Measurements from ENCODE around the gene NELL2. TPM values are rescaled to one million over a fixed set of nuclear protein-coding genes. Genes with fewer than 3 reads are reported as not detected.
A peak's percentile ranks its signal among the peaks of the same experiment; 100 is the strongest.

Gene NELL2
- total RNA-seq, 1 experiment from 2014 or later, result 596 TPM

DNA sequence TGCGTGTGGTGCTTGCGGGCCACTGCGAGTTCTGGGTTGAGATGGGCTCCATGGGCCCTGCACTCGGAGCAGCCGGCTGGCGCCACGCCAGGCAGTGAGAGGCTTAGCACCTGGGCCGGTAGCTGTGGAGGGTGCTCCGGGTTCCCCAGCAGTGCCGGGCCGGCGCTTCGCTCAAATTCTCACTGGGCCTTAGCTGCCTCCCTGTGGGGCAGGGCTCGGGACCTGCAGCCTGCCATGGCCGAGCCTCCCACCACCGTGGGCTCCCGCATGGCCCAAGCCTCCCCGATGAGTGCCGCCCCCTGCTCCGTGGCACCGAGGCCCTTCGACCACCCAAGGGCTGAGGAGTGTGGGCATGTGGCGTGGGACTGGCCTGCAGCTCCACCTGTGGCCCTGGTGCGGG is 375.7 kb downstream of the NELL2 start:
- H3K27me3 ChIP-seq (replicated peaks; ENCODE audit: insufficient read depth, low read depth, low read length, poor library complexity), result no peaks in the 10 kb centered on the region
- intact Hi-C loops (cut with micrococcal nuclease; ENCODE audit: unreplicated experiment), result loop anchor here (10.0 kb wide), 2 partner anchors 186 to 486 kb away; no protein-coding TSS in a partner anchor
- no peaks in the 10 kb centered on the region for H3K36me3 ChIP-seq (ENCODE audit: insufficient read depth, low read length, poor library complexity, severe bottlenecking)
- no peak overlapping the region for H3K4me3 ChIP-seq (ENCODE audit: low read depth, low read length, poor library complexity, severe bottlenecking)
- CTCF ChIA-PET, result no interaction called here
- no peak for DNase-seq (ENCODE audit: low spot score)
- TF ChIP-seq, protein P1, sequence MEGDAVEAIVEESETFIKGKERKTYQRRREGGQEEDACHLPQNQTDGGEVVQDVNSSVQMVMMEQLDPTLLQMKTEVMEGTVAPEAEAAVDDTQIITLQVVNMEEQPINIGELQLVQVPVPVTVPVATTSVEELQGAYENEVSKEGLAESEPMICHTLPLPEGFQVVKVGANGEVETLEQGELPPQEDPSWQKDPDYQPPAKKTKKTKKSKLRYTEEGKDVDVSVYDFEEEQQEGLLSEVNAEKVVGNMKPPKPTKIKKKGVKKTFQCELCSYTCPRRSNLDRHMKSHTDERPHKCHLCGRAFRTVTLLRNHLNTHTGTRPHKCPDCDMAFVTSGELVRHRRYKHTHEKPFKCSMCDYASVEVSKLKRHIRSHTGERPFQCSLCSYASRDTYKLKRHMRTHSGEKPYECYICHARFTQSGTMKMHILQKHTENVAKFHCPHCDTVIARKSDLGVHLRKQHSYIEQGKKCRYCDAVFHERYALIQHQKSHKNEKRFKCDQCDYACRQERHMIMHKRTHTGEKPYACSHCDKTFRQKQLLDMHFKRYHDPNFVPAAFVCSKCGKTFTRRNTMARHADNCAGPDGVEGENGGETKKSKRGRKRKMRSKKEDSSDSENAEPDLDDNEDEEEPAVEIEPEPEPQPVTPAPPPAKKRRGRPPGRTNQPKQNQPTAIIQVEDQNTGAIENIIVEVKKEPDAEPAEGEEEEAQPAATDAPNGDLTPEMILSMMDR (conservative IDR thresholded peaks at IDR 0.05; ENCODE audit: low read depth, low read length), result no peak
- no peak for TF ChIP-seq EZH2 (IDR thresholded peaks at IDR 0.05; ENCODE audit: borderline replicate concordance, low read depth, low read length, poor library complexity, severe bottlenecking)
- H3K27ac ChIP-seq (ENCODE audit: low read depth, low read length, poor library complexity, severe bottlenecking), result no peak overlapping the region
- no TSS peak for BruUV-seq (replicated peaks)
- POLR2A ChIA-PET (ENCODE audit: low non-redundant PET), result no interaction called here
- H3K4me1 ChIP-seq (ENCODE audit: insufficient read depth, low read length, poor library complexity, severe bottlenecking), result no peaks in the 10 kb centered on the region
- no peaks in the 10 kb centered on the region for H3K9me3 ChIP-seq (ENCODE audit: low read depth, low read length, poor library complexity, severe bottlenecking)

DNA sequence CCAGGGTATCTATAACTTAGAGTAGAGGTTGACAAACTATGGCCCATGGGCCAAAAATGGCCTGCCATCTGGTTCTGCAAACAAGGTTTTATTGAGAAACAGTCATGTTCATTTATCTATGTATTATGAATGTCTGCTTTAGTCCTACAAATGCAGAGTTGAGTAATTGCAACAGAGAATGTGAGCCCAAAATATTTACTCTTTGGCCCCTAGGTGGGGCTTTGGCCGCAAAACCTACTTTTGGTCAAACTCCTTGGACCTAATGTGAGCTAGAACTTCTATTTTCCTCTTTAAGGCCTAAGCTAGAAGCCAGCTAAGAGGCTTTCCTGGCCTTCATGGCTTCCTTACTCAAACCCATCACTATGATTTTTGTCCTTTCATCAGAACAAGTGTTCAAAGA is 379.1 kb downstream of the NELL2 start:
- CTCF ChIA-PET, result no interaction called here
- intact Hi-C loops (cut with micrococcal nuclease; ENCODE audit: unreplicated experiment), result no loop called here
- no TSS peak for BruUV-seq (replicated peaks)

GRCh38 chr12:44490181-44490580 is 385.9 kb downstream of the NELL2 start:
- BruUV-seq (replicated peaks), result no TSS peak
- POLR2A ChIA-PET (ENCODE audit: low non-redundant PET), result no interaction called here
- TF ChIP-seq, protein P1 (conservative IDR thresholded peaks at IDR 0.05; ENCODE audit: low read depth, low read length), result no peak
- TF ChIP-seq EZH2 (IDR thresholded peaks at IDR 0.05; ENCODE audit: borderline replicate concordance, low read depth, low read length, poor library complexity, severe bottlenecking), result no peak
- Histone ChIP-seq H3K27ac (ENCODE audit: low read depth, low read length, poor library complexity, severe bottlenecking) (no peak overlapping the region), H3K36me3 (ENCODE audit: insufficient read depth, low read length, poor library complexity, severe bottlenecking) (no peaks in the 10 kb centered on the region), H3K27me3 (replicated peaks; ENCODE audit: insufficient read depth, low read depth, low read length, poor library complexity) (no peaks in the 10 kb centered on the region), H3K4me3 (ENCODE audit: low read depth, low read length, poor library complexity, severe bottlenecking) (no peak overlapping the region), H3K9me3 (ENCODE audit: low read depth, low read length, poor library complexity, severe bottlenecking) (peaks cover 6% of the 10 kb centered on the region), H3K4me1 (ENCODE audit: insufficient read depth, low read length, poor library complexity, severe bottlenecking) (no peaks in the 10 kb centered on the region)
- intact Hi-C loops (cut with micrococcal nuclease; ENCODE audit: unreplicated experiment), result no loop called here
- no peak for DNase-seq (ENCODE audit: low spot score)
- CTCF ChIA-PET, result no interaction called here

More for the DNA sequence above, 379.1 kb downstream of the NELL2 start:
- TF ChIP-seq EZH2 (IDR thresholded peaks at IDR 0.05; ENCODE audit: borderline replicate concordance, low read depth, low read length, poor library complexity, severe bottlenecking), result no peak
- TF ChIP-seq, protein P1 (conservative IDR thresholded peaks at IDR 0.05; ENCODE audit: low read depth, low read length), result peak; percentile 45; the same call in 1 of the 2 replicates
- Histone ChIP-seq H3K4me1 (ENCODE audit: insufficient read depth, low read length, poor library complexity, severe bottlenecking) (no peaks in the 10 kb centered on the region), H3K27me3 (replicated peaks; ENCODE audit: insufficient read depth, low read depth, low read length, poor library complexity) (no peaks in the 10 kb centered on the region), H3K36me3 (ENCODE audit: insufficient read depth, low read length, poor library complexity, severe bottlenecking) (no peaks in the 10 kb centered on the region), H3K4me3 (ENCODE audit: low read depth, low read length, poor library complexity, severe bottlenecking) (no peak overlapping the region), H3K9me3 (ENCODE audit: low read depth, low read length, poor library complexity, severe bottlenecking) (no peaks in the 10 kb centered on the region), H3K27ac (ENCODE audit: low read depth, low read length, poor library complexity, severe bottlenecking) (no peak overlapping the region)
- DNase-seq (ENCODE audit: low spot score), result no peak
- POLR2A ChIA-PET (ENCODE audit: low non-redundant PET), result no interaction called here

Measured in A673 (cell line).